HG02938 (cell line): ENCODE measurements around the gene TUBGCP5.
"Not testable (repeated sequence)": the region's sequence is repeated elsewhere in the genome, so short reads cannot be mapped to it uniquely, and the experiment has no call there.

ENCODE experiments used
- ATAC-seq: cut with Tn5 transposase; IDR thresholded peaks from one replicate; pipeline ENCODE4 v1.9.1; 2021; ENCODE audit warnings: mild to moderate bottlenecking, moderate library complexity; ENCODE audit not compliant: unreplicated experiment

TUBGCP5 gene

GRCh38 chr15:23039143-23039916 is at the start of gene TUBGCP5:
TUBGCP5 (minus strand) TSS chr15:23039569; CDS start chr15:23039543, 26 bp downstream.
- peak; percentile 82 for ATAC-seq

- ATAC-seq: no peak
These were observed 43.7 kb upstream of the TUBGCP5 start for GRCh38 chr15:23083115-23083514.

GRCh38 chr15:23081996-23082737 is 42.8 kb upstream of the TUBGCP5 start:
- not testable (repeated sequence) for ATAC-seq

GRCh38 chr15:23081271-23081670 is 41.9 kb upstream of the TUBGCP5 start:
- no peak for ATAC-seq

GRCh38 chr15:23079766-23080165 is 40.4 kb upstream of the TUBGCP5 start:
- ATAC-seq: no peak

- no peak for ATAC-seq
These were observed 36.6 kb upstream of the TUBGCP5 start for GRCh38 chr15:23075927-23076326.

- no peak for ATAC-seq
These were observed 35.3 kb upstream of the TUBGCP5 start for GRCh38 chr15:23074684-23075083.

GRCh38 chr15:23073890-23074646 is 34.7 kb upstream of the TUBGCP5 start:
- no peak for ATAC-seq

- no peak for ATAC-seq
These were observed 33.3 kb upstream of the TUBGCP5 start for GRCh38 chr15:23072633-23073032.

GRCh38 chr15:23069496-23070166 is 30.3 kb upstream of the TUBGCP5 start:
- no peak for ATAC-seq

GRCh38 chr15:23067416-23067815 is 28.0 kb upstream of the TUBGCP5 start:
- no peak for ATAC-seq

- ATAC-seq: no peak
These were observed 26.5 kb upstream of the TUBGCP5 start for GRCh38 chr15:23065836-23066235.

GRCh38 chr15:23064156-23064555 is 24.8 kb upstream of the TUBGCP5 start:
- ATAC-seq: no peak

- ATAC-seq: no peak
These were observed 18.3 kb upstream of the TUBGCP5 start for GRCh38 chr15:23057707-23058106.

- ATAC-seq: no peak
These were observed 15.9 kb upstream of the TUBGCP5 start for GRCh38 chr15:23055316-23055715.

- ATAC-seq: no peak
These were observed 13.2 kb upstream of the TUBGCP5 start for GRCh38 chr15:23052522-23052921.

- ATAC-seq: no peak
These were observed 11.3 kb upstream of the TUBGCP5 start for GRCh38 chr15:23050708-23051107.

- no peak for ATAC-seq
These were observed 10.7 kb upstream of the TUBGCP5 start for GRCh38 chr15:23049984-23050628.

- not testable (repeated sequence) for ATAC-seq
These were observed 9.4 kb upstream of the TUBGCP5 start for GRCh38 chr15:23048572-23049282.

GRCh38 chr15:23043987-23044386 is 4.6 kb upstream of the TUBGCP5 start:
- ATAC-seq: not testable (repeated sequence)
